HepG2 (cell line): ENCODE results near the gene ZGRF1. TPM values are rescaled to one million over a fixed set of nuclear protein-coding genes. Genes with fewer than 3 reads are reported as not detected.

Experiments used
- HMG20B ChIP-seq: conservative IDR thresholded peaks from 2 replicates; pipeline ENCODE4 v1.6.1; 2016; ENCODE audit warnings: missing genetic modification reagents, missing compliant biosample characterization
- NPAS2 ChIP-seq: sonication (generic); formaldehyde crosslinking; IDR thresholded peaks from 2 replicates; pipeline ENCODE4 v1.8.0; 2022; ENCODE audit warnings: mild to moderate bottlenecking, missing genetic modification reagents, borderline replicate concordance
- POLR2AphosphoS5 ChIP-seq: IDR thresholded peaks from 2 replicates; pipeline ENCODE4 v1.6.1; 2012; ENCODE audit warnings: low read depth, low read length
- ZNF510 ChIP-seq: sonication (generic); formaldehyde crosslinking; IDR thresholded peaks from 2 replicates; pipeline ENCODE4 v1.4.0; 2020; ENCODE audit warnings: low read depth, mild to moderate bottlenecking, missing genetic modification reagents
- ZNF816 ChIP-seq: sonication (generic); formaldehyde crosslinking; IDR thresholded peaks from 2 replicates; pipeline ENCODE4 v1.8.0; 2022; ENCODE audit warnings: missing genetic modification reagents, mild to moderate bottlenecking, borderline replicate concordance
- polyA plus RNA-seq, 8 experiments: library from polyadenylated mRNA; depleted of rRNA in 3 of 8; stranded (reverse) in 7 of 8; unstranded in 1 of 8; fragments of >200 nt; fragmentation: Illumina TruSeq in 4 of 8; extraction: Trizol in 4 of 8; gene quantifications; 2 replicates each; pipeline versions ENCODE4 v1.2.1 to v1.2.3, GENCODE V29; 2011 to 2016; ENCODE audit warnings: low read depth in 4 of 8, missing spikeins in 1 of 8, mixed read lengths in 1 of 8; ENCODE audit not compliant: insufficient read depth in 1 of 8
- total RNA-seq, 5 experiments: library from RNA; depleted of rRNA; stranded (reverse); fragments of >200 nt; fragmentation: Illumina TruSeq; extraction: Trizol; gene quantifications; 2 replicates each; pipeline ENCODE4 v1.2.3, GENCODE V29; 2016; ENCODE audit warnings: low read depth in 1 of 5
- TF ChIP-seq, protein P1 (sequence below): sonication (generic); formaldehyde crosslinking; IDR thresholded peaks from 2 replicates; pipeline ENCODE4 v1.4.0; 2020; ENCODE audit warnings: mild to moderate bottlenecking, missing genetic modification reagents
- TF ChIP-seq, protein P2 (sequence below): sonication (generic); formaldehyde crosslinking; IDR thresholded peaks from 2 replicates; pipeline ENCODE4 v1.4.0; 2020; ENCODE audit warnings: missing genetic modification reagents
- TF ChIP-seq, protein P3 (sequence below): sonication (generic); formaldehyde crosslinking; IDR thresholded peaks from 2 replicates; pipeline ENCODE4 v1.8.0; 2023; ENCODE audit warnings: mild to moderate bottlenecking, missing genetic modification reagents
- TF ChIP-seq, protein P4 (sequence below): sonication (generic); formaldehyde crosslinking; conservative IDR thresholded peaks from 2 replicates; pipeline ENCODE4 v1.4.0; 2020; ENCODE audit warnings: missing genetic modification reagents
- TF ChIP-seq, protein P5 (sequence below): sonication (generic); formaldehyde crosslinking; IDR thresholded peaks from 2 replicates; pipeline ENCODE4 v1.4.0; 2020; ENCODE audit warnings: missing genetic modification reagents
- TF ChIP-seq, protein P6 (sequence below): sonication (generic); formaldehyde crosslinking; conservative IDR thresholded peaks from 2 replicates; pipeline ENCODE4 v1.5.0; 2020; ENCODE audit warnings: missing genetic modification reagents

Gene ZGRF1
- total and polyA plus RNA-seq, 2 of the 13 experiments (the other 11 are each of a cell fraction or from before 2014, with no cell fraction given): 8.6 to 15.9 TPM

DNA sequence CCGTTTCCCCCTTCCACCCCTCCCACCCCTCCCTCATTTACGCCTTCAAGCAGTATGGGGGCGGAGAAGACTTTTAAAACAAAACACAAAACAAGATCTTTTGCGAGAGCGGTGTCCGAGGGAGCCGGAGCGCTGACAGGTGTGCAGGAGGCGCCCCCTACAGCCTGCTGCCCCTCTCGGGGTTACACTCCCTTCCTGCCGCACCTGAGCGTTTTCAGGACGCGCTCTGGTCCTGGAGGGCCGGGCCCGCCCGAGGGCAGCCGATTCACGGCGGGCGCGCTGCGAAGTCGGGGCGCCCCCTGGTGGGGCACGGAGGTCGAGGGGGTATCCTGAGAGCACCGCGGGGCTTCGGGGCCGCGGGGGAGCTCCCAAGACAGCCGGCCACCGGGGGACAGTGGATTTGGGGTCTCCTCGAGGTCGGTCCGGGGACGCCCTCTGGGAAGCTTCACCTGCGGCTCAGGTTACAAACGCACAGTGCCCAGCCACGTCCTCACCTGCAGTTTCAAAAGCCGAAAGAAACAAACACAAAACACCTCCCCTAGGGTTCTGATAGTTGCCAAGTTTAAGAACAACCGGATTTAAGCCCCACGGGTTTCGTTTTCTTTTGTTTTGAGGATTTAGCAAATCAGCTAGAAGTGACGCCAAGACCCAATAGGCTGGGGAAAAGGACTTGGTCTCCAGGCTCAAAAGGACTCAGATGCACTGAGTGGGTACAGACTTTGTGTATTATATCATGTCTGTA lies 112.8 kb downstream of the ZGRF1 start (continued):
- TF ChIP-seq, protein P1, sequence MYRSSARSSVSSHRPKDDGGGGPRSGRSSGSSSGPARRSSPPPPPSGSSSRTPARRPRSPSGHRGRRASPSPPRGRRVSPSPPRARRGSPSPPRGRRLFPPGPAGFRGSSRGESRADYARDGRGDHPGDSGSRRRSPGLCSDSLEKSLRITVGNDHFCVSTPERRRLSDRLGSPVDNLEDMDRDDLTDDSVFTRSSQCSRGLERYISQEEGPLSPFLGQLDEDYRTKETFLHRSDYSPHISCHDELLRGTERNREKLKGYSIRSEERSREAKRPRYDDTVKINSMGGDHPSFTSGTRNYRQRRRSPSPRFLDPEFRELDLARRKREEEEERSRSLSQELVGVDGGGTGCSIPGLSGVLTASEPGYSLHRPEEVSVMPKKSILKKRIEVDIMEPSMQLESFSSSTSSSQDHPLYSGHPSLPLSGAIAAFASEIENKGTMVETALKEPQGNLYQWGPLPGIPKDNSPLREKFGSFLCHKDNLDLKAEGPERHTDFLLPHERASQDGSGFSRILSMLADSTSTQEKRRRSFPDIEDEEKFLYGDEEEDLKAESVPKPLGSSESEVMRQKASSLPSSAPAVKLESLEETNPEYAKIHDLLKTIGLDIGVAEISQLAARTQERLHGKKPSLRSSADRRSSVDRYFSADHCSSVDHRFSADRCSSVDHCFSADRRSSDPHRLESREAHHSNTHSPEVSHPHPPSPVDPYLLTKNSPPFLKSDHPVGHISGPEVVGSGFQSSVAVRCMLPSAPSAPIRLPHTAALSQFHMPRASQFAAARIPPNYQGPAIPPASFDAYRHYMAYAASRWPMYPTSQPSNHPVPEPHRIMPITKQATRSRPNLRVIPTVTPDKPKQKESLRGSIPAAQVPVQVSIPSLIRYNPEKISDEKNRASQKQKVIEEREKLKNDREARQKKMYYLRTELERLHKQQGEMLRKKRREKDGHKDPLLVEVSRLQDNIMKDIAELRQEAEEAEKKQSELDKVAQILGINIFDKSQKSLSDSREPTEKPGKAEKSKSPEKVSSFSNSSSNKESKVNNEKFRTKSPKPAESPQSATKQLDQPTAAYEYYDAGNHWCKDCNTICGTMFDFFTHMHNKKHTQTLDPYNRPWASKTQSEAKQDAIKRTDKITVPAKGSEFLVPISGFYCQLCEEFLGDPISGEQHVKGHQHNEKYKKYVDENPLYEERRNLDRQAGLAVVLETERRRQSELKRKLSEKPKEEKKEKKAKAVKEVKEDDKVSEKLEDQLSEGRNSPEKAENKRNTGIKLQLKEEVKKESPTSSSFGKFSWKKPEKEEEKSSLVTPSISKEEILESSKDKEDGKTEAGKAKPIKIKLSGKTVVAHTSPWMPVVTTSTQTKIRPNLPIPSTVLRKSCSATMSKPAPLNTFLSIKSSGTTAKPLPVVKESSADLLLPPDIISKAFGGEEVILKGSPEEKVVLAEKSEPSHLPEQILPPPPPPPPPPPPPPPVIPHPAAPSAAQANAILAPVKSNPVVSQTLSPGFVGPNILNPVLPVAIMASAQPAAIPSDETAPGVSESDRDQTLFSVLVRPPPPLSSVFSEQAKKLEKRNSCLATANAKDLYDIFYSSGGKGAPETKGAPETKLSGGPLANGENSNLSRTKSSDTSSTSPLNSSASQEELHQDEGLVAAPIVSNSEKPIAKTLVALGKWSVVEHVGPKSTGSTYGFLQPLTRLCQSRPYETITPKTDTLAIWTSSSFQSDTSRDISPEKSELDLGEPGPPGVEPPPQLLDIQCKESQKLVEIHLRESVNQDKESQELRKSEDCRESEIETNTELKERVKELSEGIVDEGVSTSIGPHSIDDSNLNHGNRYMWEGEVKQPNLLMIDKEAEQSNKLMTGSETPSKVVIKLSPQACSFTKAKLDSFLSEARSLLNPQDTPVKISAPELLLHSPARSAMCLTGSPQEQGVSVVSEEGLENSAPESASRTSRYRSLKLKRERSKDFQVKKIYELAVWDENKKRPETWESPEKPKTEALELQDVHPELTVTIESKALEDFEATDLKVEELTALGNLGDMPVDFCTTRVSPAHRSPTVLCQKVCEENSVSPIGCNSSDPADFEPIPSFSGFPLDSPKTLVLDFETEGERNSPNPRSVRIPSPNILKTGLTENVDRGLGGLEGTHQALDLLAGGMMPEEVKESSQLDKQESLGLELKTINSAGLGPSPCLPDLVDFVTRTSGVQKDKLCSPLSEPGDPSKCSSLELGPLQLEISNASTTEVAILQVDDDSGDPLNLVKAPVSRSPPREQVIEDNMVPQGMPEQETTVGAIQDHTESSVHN (CRISPR knock-in tag): no peak
- TF ChIP-seq, protein P2, sequence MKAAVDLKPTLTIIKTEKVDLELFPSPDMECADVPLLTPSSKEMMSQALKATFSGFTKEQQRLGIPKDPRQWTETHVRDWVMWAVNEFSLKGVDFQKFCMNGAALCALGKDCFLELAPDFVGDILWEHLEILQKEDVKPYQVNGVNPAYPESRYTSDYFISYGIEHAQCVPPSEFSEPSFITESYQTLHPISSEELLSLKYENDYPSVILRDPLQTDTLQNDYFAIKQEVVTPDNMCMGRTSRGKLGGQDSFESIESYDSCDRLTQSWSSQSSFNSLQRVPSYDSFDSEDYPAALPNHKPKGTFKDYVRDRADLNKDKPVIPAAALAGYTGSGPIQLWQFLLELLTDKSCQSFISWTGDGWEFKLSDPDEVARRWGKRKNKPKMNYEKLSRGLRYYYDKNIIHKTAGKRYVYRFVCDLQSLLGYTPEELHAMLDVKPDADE: no peak
- TF ChIP-seq, protein P3, sequence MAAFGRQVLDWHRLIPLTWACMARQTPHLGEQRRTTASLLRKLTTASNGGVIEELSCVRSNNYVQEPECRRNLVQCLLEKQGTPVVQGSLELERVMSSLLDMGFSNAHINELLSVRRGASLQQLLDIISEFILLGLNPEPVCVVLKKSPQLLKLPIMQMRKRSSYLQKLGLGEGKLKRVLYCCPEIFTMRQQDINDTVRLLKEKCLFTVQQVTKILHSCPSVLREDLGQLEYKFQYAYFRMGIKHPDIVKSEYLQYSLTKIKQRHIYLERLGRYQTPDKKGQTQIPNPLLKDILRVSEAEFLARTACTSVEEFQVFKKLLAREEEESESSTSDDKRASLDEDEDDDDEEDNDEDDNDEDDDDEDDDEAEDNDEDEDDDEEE (CRISPR knock-in tag): no peak
- TF ChIP-seq, protein P4, sequence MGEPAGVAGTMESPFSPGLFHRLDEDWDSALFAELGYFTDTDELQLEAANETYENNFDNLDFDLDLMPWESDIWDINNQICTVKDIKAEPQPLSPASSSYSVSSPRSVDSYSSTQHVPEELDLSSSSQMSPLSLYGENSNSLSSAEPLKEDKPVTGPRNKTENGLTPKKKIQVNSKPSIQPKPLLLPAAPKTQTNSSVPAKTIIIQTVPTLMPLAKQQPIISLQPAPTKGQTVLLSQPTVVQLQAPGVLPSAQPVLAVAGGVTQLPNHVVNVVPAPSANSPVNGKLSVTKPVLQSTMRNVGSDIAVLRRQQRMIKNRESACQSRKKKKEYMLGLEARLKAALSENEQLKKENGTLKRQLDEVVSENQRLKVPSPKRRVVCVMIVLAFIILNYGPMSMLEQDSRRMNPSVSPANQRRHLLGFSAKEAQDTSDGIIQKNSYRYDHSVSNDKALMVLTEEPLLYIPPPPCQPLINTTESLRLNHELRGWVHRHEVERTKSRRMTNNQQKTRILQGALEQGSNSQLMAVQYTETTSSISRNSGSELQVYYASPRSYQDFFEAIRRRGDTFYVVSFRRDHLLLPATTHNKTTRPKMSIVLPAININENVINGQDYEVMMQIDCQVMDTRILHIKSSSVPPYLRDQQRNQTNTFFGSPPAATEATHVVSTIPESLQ (CRISPR knock-in tag): no peak
- no peak for TF ChIP-seq ZNF510 (CRISPR knock-in tag)
- TF ChIP-seq ZNF816: no peak
- TF ChIP-seq HMG20B (CRISPR knock-in tag): 0 out of 2 replicates have a peak, but pooled peaks have one; percentile 41
- no peak for TF ChIP-seq NPAS2
- TF ChIP-seq POLR2AphosphoS5: no peak
- TF ChIP-seq, protein P5, sequence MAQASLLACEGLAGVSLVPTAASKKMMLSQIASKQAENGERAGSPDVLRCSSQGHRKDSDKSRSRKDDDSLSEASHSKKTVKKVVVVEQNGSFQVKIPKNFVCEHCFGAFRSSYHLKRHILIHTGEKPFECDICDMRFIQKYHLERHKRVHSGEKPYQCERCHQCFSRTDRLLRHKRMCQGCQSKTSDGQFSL (CRISPR knock-in tag): no peak
- TF ChIP-seq, protein P6, sequence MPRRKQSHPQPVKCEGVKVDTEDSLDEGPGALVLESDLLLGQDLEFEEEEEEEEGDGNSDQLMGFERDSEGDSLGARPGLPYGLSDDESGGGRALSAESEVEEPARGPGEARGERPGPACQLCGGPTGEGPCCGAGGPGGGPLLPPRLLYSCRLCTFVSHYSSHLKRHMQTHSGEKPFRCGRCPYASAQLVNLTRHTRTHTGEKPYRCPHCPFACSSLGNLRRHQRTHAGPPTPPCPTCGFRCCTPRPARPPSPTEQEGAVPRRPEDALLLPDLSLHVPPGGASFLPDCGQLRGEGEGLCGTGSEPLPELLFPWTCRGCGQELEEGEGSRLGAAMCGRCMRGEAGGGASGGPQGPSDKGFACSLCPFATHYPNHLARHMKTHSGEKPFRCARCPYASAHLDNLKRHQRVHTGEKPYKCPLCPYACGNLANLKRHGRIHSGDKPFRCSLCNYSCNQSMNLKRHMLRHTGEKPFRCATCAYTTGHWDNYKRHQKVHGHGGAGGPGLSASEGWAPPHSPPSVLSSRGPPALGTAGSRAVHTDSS (CRISPR knock-in tag): no peak
